Measurements from ENCODE around the gene ZNF471. TPM values are rescaled to one million over a fixed set of nuclear protein-coding genes. Genes with fewer than 3 reads are reported as not detected.
A peak's percentile ranks its signal among the peaks of the same experiment; 100 is the strongest.

Gene ZNF471
- total RNA-seq, 4 donors from 2014 or later: 0.56 to 3.8 (median 3.2) TPM

- H3K36me3 ChIP-seq: peaks cover 0 to under 1% of the 10 kb centered on the region in 2 donors
- intact Hi-C loops (cut with DNase I; ENCODE audit: low total_unique reads): loop anchor here (1.0 to 2.0 kb wide), 4 partner anchors 30 to 89 kb away; partner anchors contain the start of genes ZFP28, ZNF471 and ZNF583
Measured at GRCh38 chr19:56477429-56478338, 30.0 kb upstream of the ZNF471 start.

GRCh38 chr19:56491399-56491798 lies 16.3 kb upstream of the ZNF471 start:
- in situ Hi-C loops (cut with MboI; ENCODE audit: low sequenced_read_pairs in 4 of 4): no loop called here
- peaks cover 0 to 18% (median 0%) of the 10 kb centered on the region in 3 donors for H3K9me3 ChIP-seq
- no peak for DNase-seq
- intact Hi-C loops (cut with DNase I; ENCODE audit: low total_unique reads): no loop called here
- no peak overlapping the region for H3K4me3 ChIP-seq
- no peaks in the 10 kb centered on the region for H3K4me1 ChIP-seq
- H3K27ac ChIP-seq: no peak overlapping the region
- H3K27me3 ChIP-seq: no peaks in the 10 kb centered on the region
- TF ChIP-seq POLR2A (IDR thresholded peaks at IDR 0.05) (no peak), CTCF (IDR thresholded peaks at IDR 0.05 in 4 of 5, conservative IDR thresholded peaks at IDR 0.05 in 1 of 5) (no peak)
- peaks cover 0 to 20% of the 10 kb centered on the region in 2 donors for H3K36me3 ChIP-seq
- no peak for ATAC-seq

More at GRCh38 chr19:56477429-56478338, 30.0 kb upstream of the ZNF471 start:
- in situ Hi-C loops (cut with MboI; ENCODE audit: low sequenced_read_pairs in 4 of 4): no loop called here
- H3K4me3 ChIP-seq: peak overlapping the region; percentile 46 to 83 (median 69)
- H3K9me3 ChIP-seq: peaks cover 0 to 14% (median 0%) of the 10 kb centered on the region in 3 donors
- H3K27me3 ChIP-seq: no peaks in the 10 kb centered on the region
- peak overlapping the region; percentile 54 to 86 (median 83) for H3K27ac ChIP-seq
- ATAC-seq (peak; percentile 87 to 95), DNase-seq (peak; percentile 71 to 73)
- peaks cover 0 to 5% of the 10 kb centered on the region in 2 donors for H3K4me1 ChIP-seq
- TF ChIP-seq POLR2A (IDR thresholded peaks at IDR 0.05): peak; percentile 31 to 42
- TF ChIP-seq CTCF (IDR thresholded peaks at IDR 0.05 in 4 of 5, conservative IDR thresholded peaks at IDR 0.05 in 1 of 5): no peak

GRCh38 chr19:56504581-56504980 lies 3.1 kb upstream of the ZNF471 start:
- no peak for DNase-seq
- Histone ChIP-seq H3K4me3 (no peak overlapping the region), H3K9me3 (peaks cover 0 to 23% (median 0%) of the 10 kb centered on the region in 3 donors), H3K4me1 (peaks cover 5 to 10% of the 10 kb centered on the region in 2 donors), H3K27ac (no peak overlapping the region), H3K36me3 (no peaks in the 10 kb centered on the region), H3K27me3 (no peaks in the 10 kb centered on the region)
- ATAC-seq: no peak
- TF ChIP-seq POLR2A (IDR thresholded peaks at IDR 0.05) (no peak), CTCF (IDR thresholded peaks at IDR 0.05 in 4 of 5, conservative IDR thresholded peaks at IDR 0.05 in 1 of 5) (no peak)
- in situ Hi-C loops (cut with MboI; ENCODE audit: low sequenced_read_pairs in 4 of 4): no loop called here
- intact Hi-C loops (cut with DNase I; ENCODE audit: low total_unique reads): loop anchor here (10.0 kb wide), 1 partner anchor 90 kb away; the partner anchor contains the start of gene ZNF71

- peaks cover 5 to 10% of the 10 kb centered on the region in 2 donors for H3K4me1 ChIP-seq
- in situ Hi-C loops (cut with MboI; ENCODE audit: low sequenced_read_pairs in 4 of 4): no loop called here
- peak overlapping the region; percentile 68 to 86 (median 78) for H3K4me3 ChIP-seq
- DNase-seq: peak in 1 of 2 donors; percentile 9
- H3K27ac ChIP-seq: peak overlapping the region; percentile 87 to 97 (median 94)
- intact Hi-C loops (cut with DNase I; ENCODE audit: low total_unique reads): loop anchor here (2.0 to 10.0 kb wide), 4 partner anchors 86 to 1124 kb away; partner anchors contain the start of genes ZNF211, ZNF444, ZNF582 and ZNF71
- ATAC-seq: no peak
- H3K27me3 ChIP-seq: no peaks in the 10 kb centered on the region
- peaks cover 0 to 35% (median 0%) of the 10 kb centered on the region in 3 donors for H3K9me3 ChIP-seq
- TF ChIP-seq CTCF (IDR thresholded peaks at IDR 0.05 in 4 of 5, conservative IDR thresholded peaks at IDR 0.05 in 1 of 5): no peak
- H3K36me3 ChIP-seq: peaks cover 3 to 23% of the 10 kb centered on the region in 2 donors
Measured at GRCh38 chr19:56508290-56508778, 679 bp downstream of the ZNF471 start.
